Mesodermal cell (in vitro differentiated cells): Measurements from ENCODE around the gene MAP3K1.

Experiments used
- H3K27ac ChIP-seq: 2 replicates; pipeline ENCODE4 v1.7.0; 2013; ENCODE audit warnings: mild to moderate bottlenecking, low read depth, low read length, moderate library complexity; ENCODE audit not compliant: severe bottlenecking
- H3K36me3 ChIP-seq: 2 replicates; pipeline ENCODE4 v1.7.1; 2013; ENCODE audit warnings: mild to moderate bottlenecking, low read length, moderate library complexity; ENCODE audit not compliant: control insufficient read depth, insufficient read depth
- H3K4me1 ChIP-seq: one replicate; pipeline ENCODE4 v1.7.1; 2013; ENCODE audit warnings: mild to moderate bottlenecking, low read length; ENCODE audit not compliant: insufficient read depth, control insufficient read depth, poor library complexity, severe bottlenecking
- H3K4me3 ChIP-seq: 2 replicates; pipeline ENCODE4 v1.7.0; 2013; ENCODE audit warnings: low read length, control low read depth, mild to moderate bottlenecking; ENCODE audit not compliant: insufficient read depth, poor library complexity, severe bottlenecking; ENCODE audit errors: extremely low read depth
- H3K9me3 ChIP-seq: 2 replicates; pipeline ENCODE4 v1.7.1; 2013; ENCODE audit warnings: mild to moderate bottlenecking, low read length, moderate library complexity; ENCODE audit not compliant: control insufficient read depth
- WGBS, 2 experiments: methylation state at CpG; one replicate each; pipeline ENCODE4 v1.1.5; 2013; ENCODE audit warnings: missing lambda C conversion rate in 2 of 2; ENCODE audit not compliant: insufficient coverage in 2 of 2; 5-methylcytosine and 5-hydroxymethylcytosine counted together

Gene MAP3K1

GRCh38 chr5:56941981-56942380 is 126.6 kb downstream of the MAP3K1 start:
- Histone ChIP-seq H3K27ac (no peak overlapping the region), H3K4me3 (no peak overlapping the region), H3K9me3 (no peaks in the 10 kb centered on the region), H3K36me3 (peaks cover 93% of the 10 kb centered on the region), H3K4me1 (no peaks in the 10 kb centered on the region)
- WGBS, 2 experiments = 89 to 100% methylated on average over 1 of the region's 1 CpG
